Neural cell (in vitro differentiated cells): Measurements from ENCODE around the gene DSG3.

Experiments used
- EZH2 ChIP-seq: fragments of 200-600, 300-800 bp; shearing (Covaris generic), sonication (generic); IDR thresholded peaks from 2 replicates; pipeline ENCODE4 v1.6.1; 2014; ENCODE audit warnings: antibody characterized with exemption, low read length, borderline replicate concordance, mild to moderate bottlenecking; ENCODE audit not compliant: insufficient read depth, poor library complexity, severe bottlenecking
- POLR2AphosphoS5 ChIP-seq: IDR thresholded peaks from 2 replicates; pipeline ENCODE4 v1.6.1; 2012
- SMC3 ChIP-seq: fragments of 450-650 bp; conservative IDR thresholded peaks from 2 replicates; pipeline ENCODE4 v1.6.1; 2014; ENCODE audit warnings: antibody characterized with exemption, mild to moderate bottlenecking, moderate library complexity; ENCODE audit not compliant: poor library complexity
- TF ChIP-seq, protein P1 (sequence below): fragments of 450-650 bp; IDR thresholded peaks from 2 replicates; pipeline ENCODE4 v1.5.1; 2014; ENCODE audit warnings: antibody characterized with exemption, mild to moderate bottlenecking, moderate library complexity; ENCODE audit not compliant: poor library complexity, severe bottlenecking

DNA sequence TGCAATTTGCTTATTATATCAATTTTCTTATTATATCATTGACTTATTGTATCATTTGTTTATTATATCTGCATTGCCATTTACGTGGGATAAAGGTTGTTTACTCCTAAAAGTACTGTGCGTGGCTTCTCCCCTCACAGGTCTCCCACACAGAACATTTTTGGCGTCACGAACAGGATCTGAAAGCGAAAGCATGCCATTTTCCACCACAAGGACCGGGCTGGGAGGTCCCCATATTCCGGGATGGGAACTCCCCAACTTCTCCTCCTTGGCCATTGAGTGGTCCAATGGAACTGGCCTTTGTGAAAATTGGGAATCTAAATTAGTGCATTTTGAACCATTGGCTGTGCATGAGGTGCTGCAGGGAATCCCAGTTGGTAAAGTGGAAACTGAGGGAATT, 45.6 kb downstream of the DSG3 start:
- TF ChIP-seq SMC3 (no peak), EZH2 (no peak), POLR2AphosphoS5 (no peak)
- TF ChIP-seq, protein P1, sequence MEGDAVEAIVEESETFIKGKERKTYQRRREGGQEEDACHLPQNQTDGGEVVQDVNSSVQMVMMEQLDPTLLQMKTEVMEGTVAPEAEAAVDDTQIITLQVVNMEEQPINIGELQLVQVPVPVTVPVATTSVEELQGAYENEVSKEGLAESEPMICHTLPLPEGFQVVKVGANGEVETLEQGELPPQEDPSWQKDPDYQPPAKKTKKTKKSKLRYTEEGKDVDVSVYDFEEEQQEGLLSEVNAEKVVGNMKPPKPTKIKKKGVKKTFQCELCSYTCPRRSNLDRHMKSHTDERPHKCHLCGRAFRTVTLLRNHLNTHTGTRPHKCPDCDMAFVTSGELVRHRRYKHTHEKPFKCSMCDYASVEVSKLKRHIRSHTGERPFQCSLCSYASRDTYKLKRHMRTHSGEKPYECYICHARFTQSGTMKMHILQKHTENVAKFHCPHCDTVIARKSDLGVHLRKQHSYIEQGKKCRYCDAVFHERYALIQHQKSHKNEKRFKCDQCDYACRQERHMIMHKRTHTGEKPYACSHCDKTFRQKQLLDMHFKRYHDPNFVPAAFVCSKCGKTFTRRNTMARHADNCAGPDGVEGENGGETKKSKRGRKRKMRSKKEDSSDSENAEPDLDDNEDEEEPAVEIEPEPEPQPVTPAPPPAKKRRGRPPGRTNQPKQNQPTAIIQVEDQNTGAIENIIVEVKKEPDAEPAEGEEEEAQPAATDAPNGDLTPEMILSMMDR, result no peak
